Lower leg skin (tissue), 4 donors: ENCODE data around the gene TFDP1. TPM values are rescaled to one million over a fixed set of nuclear protein-coding genes. Genes with fewer than 3 reads are reported as not detected.

ENCODE experiments used
- DNase-seq, 2 donors: peaks; one replicate each; pipeline ENCODE4 v3.0.0-alpha.2; 2019; ENCODE audit warnings: low spot score in 2 of 2
- H3K4me3 ChIP-seq: fragments of 200-600 bp; sonication (generic); 2 replicates; pipeline ENCODE4 v1.5.1; 2017; ENCODE audit warnings: mild to moderate bottlenecking, low read depth; ENCODE audit not compliant: poor library complexity, severe bottlenecking
- CTCF ChIP-seq, 3 donors: fragments of 450-650 bp; IDR thresholded peaks; one replicate each; pipeline ENCODE4 v1.5.1; 2016; ENCODE audit warnings: antibody characterized with exemption in 3 of 3, mild to moderate bottlenecking in 3 of 3, moderate library complexity in 2 of 3
- POLR2A ChIP-seq, 2 donors: fragments of 450-650 bp; IDR thresholded peaks; one replicate each; pipeline ENCODE4 v1.6.1; 2016 to 2017; ENCODE audit warnings: antibody characterized with exemption in 2 of 2, mild to moderate bottlenecking in 1 of 2, moderate library complexity in 1 of 2
- WGBS, 2 donors: methylation state at CpG; one replicate each; pipeline ENCODE4 v1.1.5; 2018; 5-methylcytosine and 5-hydroxymethylcytosine counted together
- intact Hi-C: fragments of 100-400 bp; cut with DNase I; formaldehyde crosslinking; loops from one replicate; pipeline ENCODE4 v1.15.0; 2023; ENCODE audit warnings: low total_unique reads
- total RNA-seq, 4 donors: library from RNA; depleted of rRNA; stranded (reverse); fragments of >200 nt; gene quantifications; one replicate each; pipeline ENCODE4 v1.1.0, GENCODE V29; 2016

TFDP1 gene
- total RNA-seq, 4 donors from 2014 or later, result 35.9 to 48.8 (median 41.9) TPM

- intact Hi-C loops, result no loop called here
Observed at GRCh38 chr13:113630804-113631203, 46.3 kb downstream of the TFDP1 start.

GRCh38 chr13:113631341-113632095, 47.0 kb downstream of the TFDP1 start:
- TF ChIP-seq CTCF (IDR thresholded peaks at IDR 0.05), result no peak
- no peak for TF ChIP-seq POLR2A (IDR thresholded peaks at IDR 0.05)
- 95 to 98% methylated on average over 35 to 42 of the region's 42 CpGs for WGBS, 2 donors
- H3K4me3 ChIP-seq, result no peak overlapping the region
- intact Hi-C loops, result no loop called here
- no peak for DNase-seq

More at GRCh38 chr13:113630804-113631203, 46.3 kb downstream of the TFDP1 start:
- TF ChIP-seq POLR2A (IDR thresholded peaks at IDR 0.05) (no peak), CTCF (IDR thresholded peaks at IDR 0.05) (no peak)
- WGBS, 2 donors, result 91 to 94% methylated on average over 6 of the region's 6 CpGs
- no peak overlapping the region for H3K4me3 ChIP-seq
- no peak for DNase-seq

GRCh38 chr13:113632706-113633484, 48.3 kb downstream of the TFDP1 start:
- WGBS, 2 donors, result 95 to 96% methylated on average over 38 of the region's 38 CpGs
- no peak overlapping the region for H3K4me3 ChIP-seq
- intact Hi-C loops, result no loop called here
- TF ChIP-seq CTCF (IDR thresholded peaks at IDR 0.05) (no peak), POLR2A (IDR thresholded peaks at IDR 0.05) (no peak)
- DNase-seq, result no peak

GRCh38 chr13:113633485-113633873, 48.9 kb downstream of the TFDP1 start:
- no peak overlapping the region for H3K4me3 ChIP-seq
- intact Hi-C loops, result no loop called here
- 94 to 96% methylated on average over 18 of the region's 18 CpGs for WGBS, 2 donors
- TF ChIP-seq CTCF (IDR thresholded peaks at IDR 0.05) (no peak), POLR2A (IDR thresholded peaks at IDR 0.05) (no peak)
- DNase-seq, result no peak

GRCh38 chr13:113634279-113635047, 49.9 kb downstream of the TFDP1 start:
- no peak for DNase-seq
- intact Hi-C loops, result no loop called here
- no peak overlapping the region for H3K4me3 ChIP-seq
- WGBS, 2 donors, result 96% methylated on average over 16 of the region's 16 CpGs
- TF ChIP-seq POLR2A (IDR thresholded peaks at IDR 0.05), result no peak
- TF ChIP-seq CTCF (IDR thresholded peaks at IDR 0.05), result no peak
